H1 (cell line): ENCODE results near the gene RSPH6A. TPM values are rescaled to one million over a fixed set of nuclear protein-coding genes. Genes with fewer than 3 reads are reported as not detected.

ENCODE experiments used
- CTCF ChIA-PET: fragments of 300-600 bp; sonication (Branson Sonifier 250); formaldehyde crosslinking; loops from one replicate; lab custom pipeline; 2021; ENCODE audit not compliant: partially characterized antibody; lab: Charles Lee
- POLR2A ChIA-PET: fragments of 300-600 bp; sonication (Branson Sonifier 250); formaldehyde crosslinking; loops from one replicate; lab custom pipeline; 2021; ENCODE audit warnings: inconsistent platforms; ENCODE audit not compliant: partially characterized antibody; lab: Charles Lee
- DNase-seq, 2 experiments: peaks; one replicate each; pipeline versions ENCODE4 v3.0.0 to v3.0.0-alpha.2; 2010 to 2022; ENCODE audit warnings: low spot score in 2 of 2, low read depth in 1 of 2, mixed read lengths in 1 of 2
- FAIRE-seq: peaks from 2 replicates; lab custom pipeline; 2011; peaks lifted over from hg19 to GRCh38; lab: Jason Lieb, UNC
- H2AFZ ChIP-seq: 2 replicates; pipeline ENCODE4 v1.8.1; 2012; ENCODE audit warnings: low read length, inconsistent platforms
- H2AK5ac ChIP-seq: 2 replicates; pipeline ENCODE4 v1.6.1; 2013; ENCODE audit warnings: low read depth, low read length
- H2BK120ac ChIP-seq: replicated peaks from 2 replicates; pipeline ENCODE3; 2013; ENCODE audit warnings: low read depth, low read length, inconsistent platforms
- H2BK12ac ChIP-seq: 2 replicates; pipeline ENCODE4 v1.6.1; 2013; ENCODE audit warnings: low read depth, low read length
- H2BK15ac ChIP-seq: 2 replicates; pipeline ENCODE4 v1.6.1; 2013; ENCODE audit warnings: low read length
- H2BK20ac ChIP-seq: 2 replicates; pipeline ENCODE4 v1.6.1; 2013; ENCODE audit warnings: low read length
- H2BK5ac ChIP-seq: 2 replicates; pipeline ENCODE4 v1.6.1; 2013; ENCODE audit warnings: low read depth, low read length
- H3K14ac ChIP-seq: 2 replicates; pipeline ENCODE4 v1.6.1; 2013; ENCODE audit warnings: inconsistent platforms; ENCODE audit not compliant: insufficient read length
- H3K18ac ChIP-seq: 2 replicates; pipeline ENCODE4 v1.6.1; 2013; ENCODE audit warnings: low read length; ENCODE audit errors: extremely low read depth
- H3K23ac ChIP-seq: 2 replicates; pipeline ENCODE4 v1.6.1; 2013; ENCODE audit warnings: inconsistent platforms; ENCODE audit not compliant: insufficient read length
- H3K23me2 ChIP-seq: 2 replicates; pipeline ENCODE4 v1.6.1; 2013; ENCODE audit warnings: low read depth, low read length
- H3K27ac ChIP-seq: 2 replicates; pipeline ENCODE4 v1.6.1; 2011; ENCODE audit warnings: low read depth, low read length, inconsistent platforms
- H3K27me3 ChIP-seq, 4 experiments: replicated peaks in 1 of 4; 1 replicate in 1 of 4; 2 replicates in 3 of 4; pipeline versions ENCODE4 v1.6.1 to v1.8.1; 2011 to 2013; ENCODE audit warnings: low read length in 3 of 4, mild to moderate bottlenecking in 3 of 4, inconsistent platforms in 2 of 4, mixed read lengths in 2 of 4, moderate library complexity in 1 of 4; ENCODE audit not compliant: control insufficient read depth in 3 of 4, insufficient read depth in 3 of 4; ENCODE audit errors: extremely low read depth in 1 of 4
- H3K36me3 ChIP-seq, 4 experiments: 2 replicates each; pipeline versions ENCODE4 v1.6.1 to v1.8.1; 2011 to 2013; ENCODE audit warnings: mild to moderate bottlenecking in 4 of 4, low read length in 3 of 4, moderate library complexity in 2 of 4, control low read depth in 1 of 4, inconsistent platforms in 1 of 4; ENCODE audit not compliant: insufficient read depth in 4 of 4, control insufficient read depth in 2 of 4
- H3K4ac ChIP-seq: replicated peaks from 2 replicates; pipeline ENCODE3; 2013; ENCODE audit warnings: low read length, low read depth, mixed read lengths, inconsistent platforms; ENCODE audit not compliant: insufficient read length
- H3K4me1 ChIP-seq, 4 experiments: replicated peaks in 1 of 4; 1 replicate in 1 of 4; 2 replicates in 3 of 4; pipeline versions ENCODE4 v1.6.1 to v1.8.1; 2011 to 2013; ENCODE audit warnings: low read length in 3 of 4, inconsistent platforms in 2 of 4, mixed read lengths in 1 of 4; ENCODE audit not compliant: insufficient read depth in 4 of 4, control insufficient read depth in 3 of 4
- H3K4me2 ChIP-seq, 2 experiments: 2 replicates each; pipeline versions ENCODE4 v1.6.1 to v1.8.1; 2011 to 2013; ENCODE audit warnings: low read depth in 2 of 2, low read length in 2 of 2, control low read depth in 1 of 2, inconsistent platforms in 1 of 2, mild to moderate bottlenecking in 1 of 2; ENCODE audit not compliant: insufficient read depth in 1 of 2
- H3K4me3 ChIP-seq, 4 experiments: fragments of 200-600, 300-600 bp in 1 of 4; sonication (generic), shearing (Covaris generic), sonication (Bioruptor Twin) in 1 of 4; 2 replicates each; pipeline versions ENCODE4 v1.5.1 to v1.8.1; 2011 to 2016; ENCODE audit warnings: low read length in 4 of 4, low read depth in 3 of 4, control low read depth in 2 of 4, inconsistent platforms in 2 of 4, mild to moderate bottlenecking in 2 of 4, mixed read lengths in 1 of 4, moderate library complexity in 1 of 4; ENCODE audit not compliant: insufficient read depth in 2 of 4; ENCODE audit errors: extremely low read depth in 1 of 4
- H3K56ac ChIP-seq: replicated peaks from 2 replicates; pipeline ENCODE3; 2013; ENCODE audit warnings: low read depth, mild to moderate bottlenecking, mixed read lengths, low read length, inconsistent platforms; ENCODE audit not compliant: insufficient read length
- H3K79me1 ChIP-seq: 2 replicates; pipeline ENCODE4 v1.6.1; 2013; ENCODE audit warnings: low read depth, low read length, control low read depth
- H3K79me2 ChIP-seq, 2 experiments: 2 replicates each; pipeline versions ENCODE4 v1.6.1 to v1.8.1; 2012 to 2013; ENCODE audit warnings: low read length in 2 of 2, mild to moderate bottlenecking in 2 of 2, inconsistent platforms in 1 of 2; ENCODE audit not compliant: insufficient read depth in 2 of 2, control insufficient read depth in 1 of 2
- H3K9ac ChIP-seq, 4 experiments: replicated peaks in 1 of 4; 1 replicate in 1 of 4; 2 replicates in 3 of 4; pipeline versions ENCODE4 v1.6.1 to v1.8.1; 2011 to 2013; ENCODE audit warnings: low read depth in 3 of 4, low read length in 3 of 4, control low read depth in 2 of 4, mild to moderate bottlenecking in 2 of 4, moderate library complexity in 2 of 4, inconsistent platforms in 1 of 4; ENCODE audit errors: extremely low read depth in 1 of 4
- H3K9me3 ChIP-seq, 2 experiments: 2 replicates each; pipeline versions ENCODE4 v1.6.1 to v1.8.1; 2012 to 2013; ENCODE audit warnings: mild to moderate bottlenecking in 2 of 2, moderate library complexity in 2 of 2, control low read depth in 1 of 2, inconsistent platforms in 1 of 2, low read depth in 1 of 2, low read length in 1 of 2, mixed read lengths in 1 of 2; ENCODE audit not compliant: insufficient read depth in 2 of 2
- H4K20me1 ChIP-seq, 2 experiments: replicated peaks in 1 of 2; 2 replicates each; pipeline versions ENCODE3 to v1.8.1; 2011 to 2013; ENCODE audit warnings: inconsistent platforms in 2 of 2, low read length in 2 of 2, mild to moderate bottlenecking in 1 of 2; ENCODE audit not compliant: insufficient read depth in 2 of 2, control insufficient read depth in 1 of 2
- H4K5ac ChIP-seq: 2 replicates; pipeline ENCODE4 v1.6.1; 2013; ENCODE audit warnings: low read length, low read depth, mixed read lengths, inconsistent platforms; ENCODE audit not compliant: insufficient read length
- H4K8ac ChIP-seq: 2 replicates; pipeline ENCODE4 v1.8.0; 2013; ENCODE audit warnings: mild to moderate bottlenecking, moderate library complexity, low read length, inconsistent platforms; ENCODE audit not compliant: insufficient read depth; ENCODE audit errors: extremely low read depth
- H4K91ac ChIP-seq: replicated peaks from 2 replicates; pipeline ENCODE3; 2013; ENCODE audit warnings: low read length, mixed read lengths, inconsistent platforms; ENCODE audit not compliant: insufficient read length
- POLR2AphosphoS5 ChIP-seq: IDR thresholded peaks from 2 replicates; pipeline ENCODE4 v1.6.1; 2011; ENCODE audit warnings: low read depth, low read length
- RNF2 ChIP-seq: fragments of 200-900, 300-1000 bp; sonication (generic); IDR thresholded peaks from 2 replicates; pipeline ENCODE4 v1.7.1; 2016; ENCODE audit warnings: borderline replicate concordance, low read depth, mild to moderate bottlenecking, antibody characterized with exemption, low read length; ENCODE audit not compliant: poor library complexity, severe bottlenecking; ENCODE audit errors: missing control alignments
- WGBS, 2 experiments: shearing (Covaris generic) in 1 of 2; methylation state at CpG; one replicate each; pipeline versions ENCODE4 v1.1.6 to v1.1.7; 2013 to 2015; ENCODE audit warnings: low lambda C conversion rate in 2 of 2, mixed read lengths in 2 of 2, inconsistent platforms in 1 of 2, low coverage in 1 of 2, missing lambda C conversion rate in 1 of 2; ENCODE audit not compliant: insufficient replicate concordance in 2 of 2, insufficient coverage in 1 of 2, insufficient read length in 1 of 2; ENCODE audit errors: extremely low coverage in 1 of 2, missing lambda C conversion rate in 1 of 2; 5-methylcytosine and 5-hydroxymethylcytosine counted together
- polyA plus RNA-seq, 7 experiments: library from polyadenylated mRNA; depleted of rRNA in 3 of 7; stranded (reverse) in 5 of 7; unstranded in 2 of 7; fragments of >200 nt in 5 of 7; fragments of 200-250 nt in 2 of 7; gene quantifications; 1 replicate in 5 of 7; 2 replicates in 1 of 7; 4 replicates in 1 of 7; pipeline versions ENCODE4 v1.2.1 to v1.2.3, GENCODE V29; 2011 to 2013; ENCODE audit warnings: missing spikeins in 2 of 7, mixed read lengths in 2 of 7
- total RNA-seq: library from RNA; stranded (reverse); fragmentation: NEBNext Ultra II Directional; extraction: Animal tissue kit (Norgen Biotek cat#: 25700); gene quantifications from 2 replicates; pipeline ENCODE4 v1.2.1, GENCODE V29; 2021

The RSPH6A gene
- total and polyA plus RNA-seq, 2 of the 8 experiments (the other 6 are each of a cell fraction or from before 2014, with no cell fraction given): 0.05 to 0.19 TPM

DNA sequence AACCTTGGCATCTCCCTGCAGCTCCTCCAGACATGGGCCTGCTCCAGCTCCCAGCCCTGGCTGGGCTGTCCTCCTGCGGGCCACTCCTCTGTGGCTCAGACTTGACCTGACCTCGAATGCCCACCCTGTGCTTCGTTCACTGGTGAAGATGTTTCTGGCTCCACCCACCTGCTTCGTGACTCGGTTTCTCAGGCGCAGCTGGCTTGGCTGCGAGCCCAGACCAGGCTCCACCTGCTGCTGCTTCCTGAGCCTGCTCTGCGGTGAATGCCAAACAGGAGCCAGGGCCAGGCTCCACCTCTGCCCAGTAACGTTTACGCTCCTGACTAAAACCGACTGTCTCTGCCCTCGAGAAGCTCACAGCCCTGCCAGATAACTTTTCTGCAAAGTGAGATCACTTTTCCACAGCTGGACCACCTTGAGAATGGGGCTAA, 8.9 kb upstream of the RSPH6A start:
- no peak overlapping the region for H3K4ac ChIP-seq
- no peak overlapping the region for H2BK120ac ChIP-seq
- H3K9me3 ChIP-seq: no peaks in the 10 kb centered on the region
- H3K4me3 ChIP-seq: no peak overlapping the region
- FAIRE-seq (no peak), DNase-seq (no peak)
- no peak overlapping the region for H3K9ac ChIP-seq
- no peak overlapping the region for H3K56ac ChIP-seq
- ChIA-PET CTCF (interaction anchor here (1.5 to 2.3 kb wide), 4 partner anchors 19 to 114 kb away, joined by 4 to 9 read pairs (median 5); no protein-coding TSS in a partner anchor), POLR2A (interaction anchor here (0.7 to 3.0 kb wide), 7 partner anchors 10 to 39 kb away, joined by 3 to 11 read pairs (median 3); partner anchors contain the start of gene SYMPK)
- H4K91ac ChIP-seq: no peak overlapping the region
- no peaks in the 10 kb centered on the region; a peak in 1 of 7 replicates for H3K4me1 ChIP-seq
- no peak overlapping the region for H2BK5ac ChIP-seq
- peaks cover 5 to 15% of the 10 kb centered on the region in 2 experiments for H4K20me1 ChIP-seq
- H2BK20ac ChIP-seq: no peak overlapping the region
- H3K4me2 ChIP-seq: no peak overlapping the region
- H3K23ac ChIP-seq: no peak overlapping the region
- H2BK15ac ChIP-seq: no peak overlapping the region
- H3K36me3 ChIP-seq: peaks cover 39 to 63% (median 59%) of the 10 kb centered on the region in 4 experiments
- WGBS, 2 experiments: 93% methylated on average over 12 of the region's 12 CpGs; no CpG with 5 or more reads in 1 of the 2 experiments
- H3K27ac ChIP-seq: no peak overlapping the region
- TF ChIP-seq POLR2AphosphoS5: peak; percentile 53; the same call in 1 of the 2 replicates
- TF ChIP-seq RNF2: no peak
- H2AK5ac ChIP-seq: no peak overlapping the region
- no peak overlapping the region for H2AFZ ChIP-seq
- no peak overlapping the region for H3K14ac ChIP-seq
- no peak overlapping the region for H3K18ac ChIP-seq
- no peak overlapping the region for H4K8ac ChIP-seq
- 0 out of 2 replicates have a peak, but pooled peaks cover 1% of the 10 kb centered on the region for H3K23me2 ChIP-seq
- H3K27me3 ChIP-seq: no peaks in the 10 kb centered on the region
- H3K79me1 ChIP-seq: no peaks in the 10 kb centered on the region; the same call in 1 of the 2 replicates
- no peak overlapping the region for H4K5ac ChIP-seq
- H3K79me2 ChIP-seq: no peaks in the 10 kb centered on the region
- no peak overlapping the region for H2BK12ac ChIP-seq
